Testis (tissue), 3 donors: ENCODE results near the gene OBSCN. TPM values are rescaled to one million over a fixed set of nuclear protein-coding genes. Genes with fewer than 3 reads are reported as not detected.

Source experiments
- DNase-seq: peaks from one replicate; pipeline ENCODE4 v3.0.0-alpha.2; 2019
- H3K27ac ChIP-seq, 2 donors: fragments of 200-600 bp; sonication (generic); one replicate each; pipeline ENCODE4 v1.5.1; 2019
- H3K27me3 ChIP-seq: fragments of 200-600 bp; sonication (generic); one replicate; pipeline ENCODE4 v1.5.1; 2019
- H3K36me3 ChIP-seq: fragments of 200-600 bp; sonication (generic); one replicate; pipeline ENCODE4 v1.5.1; 2017; ENCODE audit warnings: low read depth; ENCODE audit errors: missing control alignments
- H3K4me1 ChIP-seq: fragments of 200-600 bp; sonication (generic); one replicate; pipeline ENCODE4 v1.5.1; 2019
- H3K4me3 ChIP-seq, 2 donors: fragments of 200-600 bp; sonication (generic); one replicate each; pipeline ENCODE4 v1.5.1; 2017 to 2019
- H3K9me3 ChIP-seq: fragments of 200-600 bp; sonication (generic); one replicate; pipeline ENCODE4 v1.5.1; 2017
- CTCF ChIP-seq, 3 experiments: fragments of 450-650 bp in 2 of 3; fragments of 200-600 bp in 1 of 3; sonication (generic) in 1 of 3; IDR thresholded peaks; one replicate each; pipeline ENCODE4 v1.5.1; 2016 to 2019; ENCODE audit warnings: antibody characterized with exemption in 3 of 3, mild to moderate bottlenecking in 2 of 3, moderate library complexity in 1 of 3
- POLR2A ChIP-seq: fragments of 450-650 bp; IDR thresholded peaks from one replicate; pipeline ENCODE4 v1.6.1; 2017; ENCODE audit warnings: antibody characterized with exemption, mild to moderate bottlenecking, moderate library complexity
- WGBS, 2 donors: methylation state at CpG; one replicate each; pipeline ENCODE4 v1.1.5; 2018; 5-methylcytosine and 5-hydroxymethylcytosine counted together
- intact Hi-C: fragments of 100-400 bp; cut with DNase I; formaldehyde crosslinking; loops from one replicate; pipeline ENCODE4 v1.15.1; 2023; ENCODE audit warnings: low total_unique reads
- polyA plus RNA-seq: library from polyadenylated mRNA; stranded (reverse); fragments of 350-450 nt; fragmentation: Illumina TruSeq; extraction: RNeasy Lipid Tissue Mini Kit (QIAGEN cat#74804); gene quantifications from one replicate; pipeline ENCODE4 v1.2.3, GENCODE V29; 2014; ENCODE audit warnings: low read depth, low replicate concordance; ENCODE audit not compliant: insufficient read depth
- total RNA-seq, 2 donors: library from RNA; depleted of rRNA; stranded (reverse); fragments of >200 nt; gene quantifications; one replicate each; pipeline ENCODE4 v1.2.3, GENCODE V29; 2016

Gene OBSCN
- total and polyA plus RNA-seq, 3 donors from 2014 or later = 8.3 to 30.0 (median 28.6) TPM

- no peak overlapping the region for H3K27ac ChIP-seq
- intact Hi-C loops = no loop called here
- H3K36me3 ChIP-seq = no peaks in the 10 kb centered on the region
- 96 to 97% methylated on average over 17 to 23 of the region's 25 CpGs for WGBS, 2 donors
- no peaks in the 10 kb centered on the region for H3K27me3 ChIP-seq
- peak; percentile 9 for DNase-seq
- TF ChIP-seq CTCF (IDR thresholded peaks at IDR 0.05) (no peak), POLR2A (no peak)
- no peaks in the 10 kb centered on the region for H3K4me1 ChIP-seq
- no peak overlapping the region for H3K4me3 ChIP-seq
- H3K9me3 ChIP-seq = no peaks in the 10 kb centered on the region
Measured at GRCh38 chr1:228313536-228314277, 105.9 kb downstream of the OBSCN start.

GRCh38 chr1:228314315-228314657 lies 106.4 kb downstream of the OBSCN start:
- no peaks in the 10 kb centered on the region for H3K36me3 ChIP-seq
- no peak overlapping the region for H3K4me3 ChIP-seq
- H3K27me3 ChIP-seq = no peaks in the 10 kb centered on the region
- no peak overlapping the region for H3K27ac ChIP-seq
- no peaks in the 10 kb centered on the region for H3K4me1 ChIP-seq
- TF ChIP-seq POLR2A = no peak
- 76 to 100% methylated on average over 2 to 3 of the region's 3 CpGs for WGBS, 2 donors
- H3K9me3 ChIP-seq = no peaks in the 10 kb centered on the region
- intact Hi-C loops = no loop called here
- DNase-seq = no peak

- Histone ChIP-seq H3K27ac (no peak overlapping the region), H3K4me3 (no peak overlapping the region), H3K9me3 (no peaks in the 10 kb centered on the region), H3K36me3 (no peaks in the 10 kb centered on the region), H3K4me1 (no peaks in the 10 kb centered on the region), H3K27me3 (no peaks in the 10 kb centered on the region)
- 91 to 94% methylated on average over 18 to 29 of the region's 31 CpGs for WGBS, 2 donors
- intact Hi-C loops = no loop called here
- TF ChIP-seq POLR2A = no peak
- no peak for TF ChIP-seq CTCF (IDR thresholded peaks at IDR 0.05)
- DNase-seq = no peak
Measured at GRCh38 chr1:228314658-228315483, 107.0 kb downstream of the OBSCN start.

- Histone ChIP-seq H3K27me3 (no peaks in the 10 kb centered on the region), H3K4me3 (no peak overlapping the region), H3K9me3 (no peaks in the 10 kb centered on the region), H3K27ac (no peak overlapping the region), H3K36me3 (no peaks in the 10 kb centered on the region), H3K4me1 (no peaks in the 10 kb centered on the region)
- no peak for DNase-seq
- no peak for TF ChIP-seq CTCF (IDR thresholded peaks at IDR 0.05)
- no peak for TF ChIP-seq POLR2A
- intact Hi-C loops = no loop called here
- 83 to 91% methylated on average over 16 to 17 of the region's 17 CpGs for WGBS, 2 donors
Measured at GRCh38 chr1:228315484-228315944, 107.7 kb downstream of the OBSCN start.

GRCh38 chr1:228315945-228316588 lies 108.2 kb downstream of the OBSCN start:
- Histone ChIP-seq H3K27ac (no peak overlapping the region), H3K4me3 (no peak overlapping the region), H3K4me1 (no peaks in the 10 kb centered on the region), H3K9me3 (no peaks in the 10 kb centered on the region), H3K27me3 (no peaks in the 10 kb centered on the region), H3K36me3 (no peaks in the 10 kb centered on the region)
- DNase-seq = peak; percentile 13
- 85 to 86% methylated on average over 21 to 36 of the region's 40 CpGs for WGBS, 2 donors
- intact Hi-C loops = no loop called here
- TF ChIP-seq CTCF (IDR thresholded peaks at IDR 0.05) (no peak), POLR2A (no peak)
